AG09319 (cell line): ENCODE data around the gene COBL.

Experiments
- DNase-seq: peaks from one replicate; pipeline ENCODE4 v3.0.0-alpha.2; 2010; ENCODE audit warnings: low read depth; ENCODE audit errors: extremely low read depth
- CTCF ChIP-seq: IDR thresholded peaks from 2 replicates; pipeline ENCODE4 v1.5.1; 2011; ENCODE audit warnings: low read depth, mild to moderate bottlenecking, inconsistent platforms, low read length, moderate library complexity

The COBL gene

GRCh38 chr7:50978633-50979215 lies 337.9 kb downstream of the COBL start:
- no peak for DNase-seq
- TF ChIP-seq CTCF = no peak; the same call in none of the 2 replicates

DNA sequence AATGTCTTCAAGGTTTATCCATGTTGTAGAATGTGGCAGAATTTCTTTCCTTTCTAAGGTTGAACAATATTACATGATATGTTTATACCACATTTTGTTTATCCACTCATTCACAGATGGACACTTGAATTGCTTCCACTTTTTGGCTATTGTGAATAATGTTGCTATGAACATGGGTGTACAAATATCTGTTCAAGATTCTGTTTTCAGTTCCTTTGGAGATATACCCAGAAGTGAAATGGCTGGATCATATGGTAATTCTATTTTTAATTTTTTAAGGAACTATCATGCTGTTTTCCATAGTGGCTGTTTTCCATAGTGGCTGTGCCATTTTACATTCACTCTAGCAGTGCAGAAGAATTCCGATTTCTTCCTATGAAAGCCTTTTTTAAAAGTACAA lies 339.2 kb downstream of the COBL start:
- no peak for DNase-seq
- TF ChIP-seq CTCF = no peak

DNA sequence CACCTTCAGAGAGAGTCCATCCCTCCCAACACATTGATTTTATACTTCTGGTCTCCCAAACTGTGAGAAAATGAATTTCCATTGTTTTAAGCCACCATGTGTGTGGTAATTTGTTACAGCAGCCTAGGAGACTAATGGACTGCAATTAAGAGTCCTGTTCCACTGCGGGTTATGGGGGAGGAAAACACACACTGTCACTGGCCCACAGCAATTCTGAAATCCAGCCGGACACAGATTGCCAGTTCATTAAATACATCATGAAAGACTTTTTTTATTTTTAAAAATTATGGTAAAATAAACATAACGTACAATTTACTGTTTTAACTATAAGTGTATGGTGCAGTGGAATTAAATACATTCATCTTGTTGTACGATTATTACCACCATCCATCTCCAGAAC lies 340.5 kb downstream of the COBL start:
- no peak for TF ChIP-seq CTCF
- no peak for DNase-seq

DNA sequence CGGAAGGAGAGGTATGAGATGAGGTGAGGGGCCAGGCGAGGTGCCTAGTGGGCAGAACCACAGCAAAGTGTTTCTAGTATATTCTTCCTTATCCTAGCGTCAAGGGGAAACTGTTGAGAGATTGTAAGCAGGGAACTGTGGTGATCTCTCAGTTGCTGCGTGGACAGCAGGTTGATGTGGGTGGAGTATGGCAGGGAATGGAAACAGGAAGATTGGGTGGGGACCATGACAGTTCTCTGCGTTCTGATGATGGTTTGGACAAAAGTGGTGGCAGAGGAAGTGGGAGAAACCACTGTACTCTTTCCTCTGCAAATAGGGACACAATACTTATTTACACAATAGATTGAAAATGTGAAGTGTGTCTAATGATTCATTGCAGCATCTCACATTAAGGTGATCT lies 342.4 kb downstream of the COBL start:
- DNase-seq = no peak
- TF ChIP-seq CTCF = no peak

GRCh38 chr7:50973814-50974213 lies 342.8 kb downstream of the COBL start:
- TF ChIP-seq CTCF = no peak
- DNase-seq = no peak

GRCh38 chr7:50970092-50970491 lies 346.5 kb downstream of the COBL start:
- TF ChIP-seq CTCF = no peak

More at GRCh38 chr7:50970092-50970491, 346.5 kb downstream of the COBL start:
- DNase-seq = no peak
